HG03439 (cell line): ENCODE results near the gene RPL27A.

Experiments
- ATAC-seq: cut with Tn5 transposase; IDR thresholded peaks from one replicate; pipeline ENCODE4 v1.9.1; 2021; ENCODE audit warnings: mild to moderate bottlenecking, moderate library complexity; ENCODE audit not compliant: unreplicated experiment

The RPL27A gene

GRCh38 chr11:8672346-8672745 is 10.2 kb upstream of the RPL27A start:
- ATAC-seq: no peak

- no peak for ATAC-seq
These were observed 7.7 kb upstream of the RPL27A start for GRCh38 chr11:8674859-8675258.

GRCh38 chr11:8676458-8676857 is 6.1 kb upstream of the RPL27A start:
- ATAC-seq: no peak

GRCh38 chr11:8679006-8679405 is 3.6 kb upstream of the RPL27A start:
- ATAC-seq: no peak

GRCh38 chr11:8681837-8682302 is 722 bp upstream of the RPL27A start:
- no peak for ATAC-seq

- no peak for ATAC-seq
These were observed 669 bp downstream of the RPL27A start for GRCh38 chr11:8683115-8683807.

- no peak for ATAC-seq
These were observed 2.2 kb downstream of the RPL27A start for GRCh38 chr11:8684600-8685290.

GRCh38 chr11:8685306-8685705 is 2.7 kb downstream of the RPL27A start:
- ATAC-seq: no peak

GRCh38 chr11:8685820-8686219 is 3.2 kb downstream of the RPL27A start:
- ATAC-seq: no peak

GRCh38 chr11:8686325-8686724 is 3.7 kb downstream of the RPL27A start:
- ATAC-seq: no peak

- peak; percentile 93 for ATAC-seq
These were observed 6.1 kb downstream of the RPL27A start for GRCh38 chr11:8688414-8689362.

GRCh38 chr11:8689726-8690255 is 7.2 kb downstream of the RPL27A start:
- ATAC-seq: no peak

- ATAC-seq: no peak
These were observed 8.1 kb downstream of the RPL27A start for GRCh38 chr11:8690374-8691342.

- no peak for ATAC-seq
These were observed 9.0 kb downstream of the RPL27A start for GRCh38 chr11:8691601-8692000.

GRCh38 chr11:8692417-8692816 is 9.8 kb downstream of the RPL27A start:
- no peak for ATAC-seq

GRCh38 chr11:8693010-8693551 is 10.5 kb downstream of the RPL27A start:
- ATAC-seq: no peak

GRCh38 chr11:8693555-8693954 is 11.0 kb downstream of the RPL27A start:
- no peak for ATAC-seq

GRCh38 chr11:8694137-8694536 is 11.5 kb downstream of the RPL27A start:
- ATAC-seq: no peak

- no peak for ATAC-seq
These were observed 14.5 kb downstream of the RPL27A start for GRCh38 chr11:8697054-8697453.

- ATAC-seq: no peak
These were observed 15.8 kb downstream of the RPL27A start for GRCh38 chr11:8698379-8698851.
